HG03060 (cell line): Measurements from ENCODE around the gene SERPINF2.
A peak's percentile ranks its signal among the peaks of the same experiment; 100 is the strongest.
"Not testable (repeated sequence)": the region's sequence is repeated elsewhere in the genome, so short reads cannot be mapped to it uniquely, and the experiment has no call there.

Source experiments
- ATAC-seq: cut with Tn5 transposase; IDR thresholded peaks from one replicate; pipeline ENCODE4 v1.9.1; 2021; ENCODE audit warnings: low read depth, moderate number of reproducible peaks; ENCODE audit not compliant: unreplicated experiment

Gene SERPINF2

GRCh38 chr17:1715803-1716075 is 26.9 kb upstream of the SERPINF2 start:
- ATAC-seq: no peak

- peak; percentile 56 for ATAC-seq
These were observed 26.4 kb upstream of the SERPINF2 start for GRCh38 chr17:1716076-1716911.

GRCh38 chr17:1716912-1717695 is 25.6 kb upstream of the SERPINF2 start:
- ATAC-seq: no peak

DNA sequence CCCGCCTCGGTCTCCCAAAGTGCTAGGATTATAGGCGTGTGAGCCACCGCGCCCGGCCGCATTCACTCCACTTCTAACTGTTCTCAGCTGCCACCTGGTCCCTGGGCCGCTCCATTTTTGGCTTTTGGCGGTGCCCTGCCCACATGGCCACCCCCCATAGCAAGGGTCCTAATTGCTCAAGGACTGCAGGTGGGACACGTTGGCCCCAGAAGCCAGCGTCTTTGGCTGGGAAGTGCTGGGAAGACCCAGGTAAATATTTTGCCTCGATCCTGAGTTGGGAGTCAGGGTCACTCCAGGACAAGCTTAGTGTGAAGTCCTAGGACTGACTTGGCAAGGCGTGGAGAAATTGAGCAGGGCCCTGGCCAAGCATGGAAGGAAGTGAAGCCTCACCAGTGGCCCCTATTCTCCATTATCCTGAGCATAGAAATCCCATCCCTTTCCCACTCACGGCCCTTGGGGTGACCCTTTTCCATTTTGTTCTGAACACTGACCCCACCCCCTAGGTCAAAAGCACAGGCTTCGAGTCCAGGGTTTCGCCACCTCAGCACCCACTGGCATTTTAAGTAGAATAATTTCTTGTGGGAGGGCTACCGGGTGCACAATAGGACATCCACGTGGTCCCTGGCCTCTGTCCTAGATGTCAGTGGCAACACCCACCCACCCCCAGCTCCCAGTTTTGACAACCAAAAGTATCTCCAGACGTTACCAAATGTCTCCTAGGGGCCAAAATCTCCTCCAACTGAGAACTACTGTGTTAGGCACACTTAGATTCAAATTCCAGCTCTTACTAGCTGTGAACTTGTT is 24.1 kb upstream of the SERPINF2 start:
- ATAC-seq: no peak

GRCh38 chr17:1720856-1721386 is 21.8 kb upstream of the SERPINF2 start:
- no peak for ATAC-seq

DNA sequence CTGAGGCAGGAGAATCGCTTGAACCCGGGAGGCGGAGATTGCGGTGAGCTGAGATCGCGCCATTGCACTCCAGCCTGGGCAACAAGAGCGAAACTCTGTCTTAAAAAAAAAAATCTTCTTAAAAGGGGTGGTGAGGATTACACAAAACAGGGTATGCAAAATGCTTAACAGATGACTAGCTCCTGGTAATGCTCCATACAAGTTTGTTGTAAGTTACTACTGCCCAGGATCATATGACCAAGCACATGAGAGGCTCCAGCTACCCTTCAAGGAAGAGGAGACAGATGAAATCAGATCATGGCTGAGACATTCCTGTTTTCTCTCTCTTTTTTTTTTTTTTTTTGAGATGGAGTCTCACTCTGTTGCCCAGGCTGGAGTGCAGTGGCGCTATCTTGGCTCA is 20.6 kb upstream of the SERPINF2 start:
- ATAC-seq: not testable (repeated sequence)

DNA sequence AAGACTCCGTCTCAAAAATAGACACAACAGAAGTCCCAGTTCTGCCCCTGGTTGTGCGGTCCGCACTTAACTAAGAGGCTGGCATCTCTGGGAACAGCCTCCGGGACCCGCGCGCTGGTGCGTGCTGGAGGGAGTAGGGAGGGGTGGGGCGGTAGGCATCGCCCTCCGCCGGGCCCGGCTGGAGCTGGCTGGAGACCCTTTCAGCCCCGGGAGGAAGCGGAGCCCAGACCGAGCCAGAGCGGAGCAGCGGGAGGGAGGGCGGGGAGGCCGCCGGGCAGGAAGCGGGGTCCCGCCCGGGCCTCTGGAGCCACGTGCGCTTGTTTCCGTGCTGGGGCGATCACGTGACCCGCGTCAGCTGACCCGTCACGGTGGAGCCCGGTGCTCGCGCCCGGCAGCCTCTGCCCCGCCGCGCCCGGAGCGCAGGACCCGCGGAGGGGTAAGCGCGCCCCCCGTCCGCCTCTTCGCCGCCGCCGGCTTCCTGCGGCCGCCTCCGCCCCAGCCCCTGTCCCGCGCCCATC is 18.3 kb upstream of the SERPINF2 start, which contains the start of gene WDR81:
Gene WDR81, plus strand, starts transcription at position 354 of the 518 bp plus-strand sequence. CDS start 256 bp downstream, outside the sequence.
- ATAC-seq: no peak

DNA sequence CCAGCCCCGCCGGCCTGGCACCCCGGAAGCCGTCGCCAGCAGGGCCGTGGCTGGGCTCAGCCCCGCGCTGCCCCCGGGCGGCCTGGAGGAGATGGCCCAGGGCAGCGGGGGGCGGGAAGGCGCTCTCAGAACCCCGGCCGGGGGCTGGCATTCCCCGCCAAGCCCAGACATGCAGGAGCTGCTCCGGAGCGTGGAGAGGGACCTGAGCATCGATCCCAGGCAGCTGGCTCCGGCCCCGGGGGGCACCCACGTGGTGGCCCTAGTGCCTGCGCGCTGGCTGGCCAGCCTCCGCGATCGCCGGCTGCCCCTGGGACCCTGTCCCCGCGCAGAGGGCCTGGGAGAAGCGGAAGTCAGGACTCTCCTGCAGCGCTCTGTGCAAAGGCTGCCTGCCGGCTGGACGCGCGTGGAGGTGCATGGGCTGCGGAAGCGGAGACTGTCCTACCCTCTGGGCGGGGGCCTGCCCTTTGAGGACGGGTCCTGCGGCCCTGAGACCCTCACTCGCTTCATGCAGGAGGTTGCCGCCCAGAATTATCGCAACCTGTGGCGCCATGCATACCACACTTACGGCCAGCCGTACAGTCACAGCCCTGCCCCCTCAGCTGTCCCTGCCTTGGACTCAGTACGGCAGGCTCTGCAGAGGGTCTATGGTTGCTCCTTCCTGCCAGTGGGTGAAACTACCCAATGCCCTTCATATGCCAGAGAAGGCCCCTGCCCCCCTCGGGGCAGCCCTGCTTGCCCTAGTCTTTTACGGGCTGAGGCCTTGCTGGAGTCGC is 17.6 kb upstream of the SERPINF2 start:
- no peak for ATAC-seq

GRCh38 chr17:1725642-1726511 is 16.8 kb upstream of the SERPINF2 start:
- ATAC-seq: no peak

DNA sequence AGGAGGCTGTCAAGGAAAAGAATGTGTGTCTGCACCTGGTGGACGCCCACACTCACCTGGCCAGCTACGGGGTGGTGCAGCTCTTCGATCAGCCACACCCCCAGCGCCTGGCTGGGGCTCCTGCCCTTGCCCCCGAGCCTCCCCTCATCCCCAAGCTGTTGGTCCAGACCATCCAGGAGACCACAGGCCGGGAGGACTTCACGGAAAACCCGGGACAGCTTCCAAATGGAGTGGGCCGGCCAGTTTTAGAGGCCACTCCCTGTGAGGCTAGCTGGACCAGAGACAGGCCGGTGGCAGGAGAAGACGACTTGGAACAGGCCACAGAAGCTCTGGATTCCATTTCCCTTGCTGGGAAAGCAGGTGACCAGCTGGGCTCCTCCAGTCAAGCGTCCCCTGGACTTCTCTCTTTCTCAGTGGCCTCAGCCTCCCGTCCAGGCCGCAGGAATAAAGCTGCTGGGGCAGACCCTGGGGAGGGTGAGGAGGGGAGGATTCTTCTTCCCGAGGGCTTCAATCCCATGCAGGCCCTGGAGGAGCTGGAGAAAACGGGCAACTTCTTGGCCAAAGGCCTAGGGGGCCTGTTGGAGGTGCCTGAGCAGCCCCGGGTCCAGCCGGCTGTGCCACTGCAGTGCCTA is 15.9 kb upstream of the SERPINF2 start:
- ATAC-seq: no peak

DNA sequence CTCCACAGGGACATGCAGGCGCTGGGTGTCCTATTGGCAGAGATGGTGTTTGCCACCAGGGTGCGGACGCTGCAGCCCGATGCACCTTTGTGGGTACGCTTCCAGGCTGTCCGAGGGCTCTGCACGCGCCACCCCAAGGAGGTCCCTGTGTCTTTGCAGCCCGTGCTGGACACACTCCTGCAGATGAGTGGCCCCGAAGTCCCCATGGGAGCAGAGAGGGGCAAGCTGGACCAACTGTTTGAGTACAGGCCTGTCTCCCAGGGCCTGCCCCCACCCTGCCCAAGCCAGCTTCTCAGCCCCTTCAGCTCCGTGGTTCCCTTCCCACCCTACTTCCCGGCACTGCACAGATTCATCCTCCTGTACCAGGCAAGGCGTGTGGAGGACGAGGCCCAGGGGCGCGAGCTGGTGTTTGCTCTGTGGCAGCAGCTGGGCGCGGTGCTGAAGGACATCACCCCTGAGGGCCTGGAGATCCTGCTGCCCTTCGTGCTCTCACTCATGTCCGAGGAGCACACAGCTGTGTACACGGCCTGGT is 15.3 kb upstream of the SERPINF2 start:
- ATAC-seq: no peak

DNA sequence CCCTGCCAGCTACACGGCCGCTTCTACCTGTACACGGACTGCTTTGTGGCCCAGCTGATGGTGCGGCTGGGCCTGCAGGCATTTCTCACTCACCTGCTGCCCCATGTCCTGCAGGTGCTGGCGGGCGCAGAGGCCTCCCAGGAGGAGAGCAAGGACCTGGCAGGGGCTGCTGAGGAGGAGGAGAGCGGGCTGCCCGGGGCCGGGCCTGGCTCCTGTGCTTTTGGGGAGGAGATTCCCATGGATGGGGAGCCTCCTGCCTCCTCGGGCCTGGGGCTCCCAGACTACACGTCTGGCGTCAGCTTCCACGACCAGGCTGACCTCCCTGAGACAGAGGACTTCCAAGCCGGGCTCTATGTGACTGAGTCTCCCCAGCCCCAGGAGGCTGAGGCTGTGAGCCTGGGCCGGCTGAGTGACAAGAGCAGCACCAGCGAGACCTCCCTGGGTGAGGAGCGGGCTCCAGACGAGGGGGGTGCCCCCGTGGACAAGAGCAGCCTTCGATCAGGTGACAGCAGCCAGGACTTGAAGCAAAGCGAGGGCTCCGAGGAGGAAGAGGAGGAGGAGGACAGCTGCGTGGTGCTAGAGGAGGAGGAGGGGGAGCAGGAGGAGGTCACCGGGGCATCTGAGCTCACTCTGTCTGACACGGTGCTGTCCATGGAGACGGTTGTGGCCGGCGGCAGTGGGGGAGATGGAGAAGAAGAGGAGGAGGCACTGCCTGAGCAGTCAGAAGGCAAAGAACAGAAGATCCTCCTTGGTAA is 14.6 kb upstream of the SERPINF2 start:
- no peak for ATAC-seq

- no peak for ATAC-seq
These were observed 12.7 kb upstream of the SERPINF2 start for GRCh38 chr17:1729966-1730325.

GRCh38 chr17:1730326-1731193 is 12.1 kb upstream of the SERPINF2 start:
- ATAC-seq: no peak

GRCh38 chr17:1731194-1731506 is 11.5 kb upstream of the SERPINF2 start:
- no peak for ATAC-seq

DNA sequence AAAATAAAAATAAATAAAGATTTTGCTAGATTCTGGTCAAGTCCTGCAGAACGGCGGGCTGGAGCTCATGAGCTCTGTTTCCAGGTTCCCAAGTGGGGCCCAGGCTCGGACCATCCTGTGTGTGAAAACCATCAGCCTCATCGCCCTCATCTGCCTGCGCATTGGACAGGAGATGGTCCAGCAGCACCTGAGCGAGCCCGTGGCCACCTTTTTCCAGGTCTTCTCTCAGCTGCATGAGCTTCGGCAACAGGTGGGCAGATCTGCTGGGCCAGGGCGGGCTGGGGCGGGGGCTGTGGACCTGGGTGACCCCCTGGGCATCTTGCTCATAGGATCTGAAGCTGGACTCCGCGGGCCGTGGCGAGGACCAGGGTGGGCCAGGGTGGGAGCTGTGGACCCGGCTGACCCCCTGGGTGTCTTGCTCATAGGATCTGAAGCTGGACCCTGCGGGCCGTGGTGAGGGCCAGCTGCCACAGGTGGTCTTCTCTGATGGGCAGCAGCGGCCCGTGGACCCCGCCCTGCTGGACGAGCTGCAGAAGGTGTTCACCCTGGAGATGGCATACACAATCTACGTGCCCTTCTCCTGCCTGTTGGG is 10.3 kb upstream of the SERPINF2 start:
- ATAC-seq: no peak
